ENCODE results near the gene MRPL19. TPM values are rescaled to one million over a fixed set of nuclear protein-coding genes. Genes with fewer than 3 reads are reported as not detected.
A peak's percentile ranks its signal among the peaks of the same experiment; 100 is the strongest.
"Not testable (repeated sequence)": the region's sequence is repeated elsewhere in the genome, so short reads cannot be mapped to it uniquely, and the experiment has no call there.

The MRPL19 gene
- total RNA-seq, 1 donor from 2014 or later: 39.8 TPM

DNA sequence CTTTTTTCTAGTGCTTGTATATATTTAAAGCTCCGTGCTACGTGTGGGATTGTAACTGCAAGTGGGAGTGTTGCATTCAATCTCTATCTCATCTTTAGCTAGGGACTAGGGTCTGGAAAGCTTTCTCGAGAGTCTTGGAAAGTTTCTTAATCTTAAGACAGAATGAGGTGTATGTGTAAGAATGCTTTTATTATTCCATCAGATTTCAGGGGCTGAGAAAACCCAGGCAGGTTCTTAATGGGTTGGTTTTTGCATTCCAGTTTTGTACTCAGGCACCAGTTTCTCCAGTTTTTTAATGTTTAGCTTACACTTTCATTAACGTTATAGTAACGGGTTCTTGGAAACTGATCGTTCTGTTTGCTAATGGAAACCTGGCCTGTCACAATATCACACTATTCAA, 20.3 kb downstream of the MRPL19 start:
- Histone ChIP-seq H3K9me3 (no peaks in the 10 kb centered on the region), H3K27ac (no peak overlapping the region), H3K27me3 (ENCODE audit: low read depth) (no peaks in the 10 kb centered on the region), H3K4me1 (no peaks in the 10 kb centered on the region), H3K4me3 (no peak overlapping the region), H3K36me3 (peaks cover 50% of the 10 kb centered on the region)
- DNase-seq (no peak), ATAC-seq (peak in 1 of 2 donors; percentile 39)
- TF ChIP-seq CTCF (IDR thresholded peaks at IDR 0.05): no peak
- intact Hi-C loops (cut with DNase I): no loop called here

DNA sequence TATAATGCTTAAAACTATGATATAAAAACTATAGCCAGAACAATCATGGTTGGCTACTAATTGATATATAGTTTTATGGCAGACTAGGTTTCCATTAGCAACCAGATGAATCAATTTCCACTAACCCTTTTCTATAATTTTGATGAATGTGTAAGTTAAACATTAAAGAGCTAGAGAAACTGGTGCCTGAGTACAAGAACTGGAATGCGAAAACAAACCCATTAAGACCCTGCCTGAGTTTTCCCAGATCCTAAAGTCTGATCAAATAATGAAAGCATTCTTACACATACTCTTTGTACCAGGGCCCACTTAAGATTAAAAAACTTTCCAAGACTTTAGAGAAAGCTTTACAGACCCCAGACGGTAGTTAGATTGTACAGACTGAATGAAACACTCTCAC, 21.3 kb downstream of the MRPL19 start:
- peak in 1 of 2 donors; percentile 54 for ATAC-seq
- Histone ChIP-seq H3K4me3 (no peak overlapping the region), H3K27me3 (ENCODE audit: low read depth) (no peaks in the 10 kb centered on the region), H3K4me1 (no peaks in the 10 kb centered on the region), H3K9me3 (no peaks in the 10 kb centered on the region), H3K27ac (no peak overlapping the region), H3K36me3 (peaks cover 45% of the 10 kb centered on the region)
- TF ChIP-seq CTCF (IDR thresholded peaks at IDR 0.05): no peak
- DNase-seq: no peak
- intact Hi-C loops (cut with DNase I): no loop called here

- ATAC-seq; DNase-seq; H3K4me3 ChIP-seq; H3K9me3 ChIP-seq; H3K27ac ChIP-seq; intact Hi-C loops (cut with DNase I); H3K4me1 ChIP-seq; H3K27me3 ChIP-seq (ENCODE audit: low read depth): not testable (repeated sequence)
- peaks cover 18% of the 10 kb centered on the region for H3K36me3 ChIP-seq
Observed at GRCh38 chr2:75675423-75675822, 28.8 kb downstream of the MRPL19 start.

GRCh38 chr2:75675908-75676307, 29.3 kb downstream of the MRPL19 start:
- no peak for DNase-seq
- H3K27me3 ChIP-seq (ENCODE audit: low read depth): no peaks in the 10 kb centered on the region
- no peaks in the 10 kb centered on the region for H3K4me1 ChIP-seq
- intact Hi-C loops (cut with DNase I): no loop called here
- no peaks in the 10 kb centered on the region for H3K9me3 ChIP-seq
- peaks cover 17% of the 10 kb centered on the region for H3K36me3 ChIP-seq
- no peak overlapping the region for H3K27ac ChIP-seq
- no peak for TF ChIP-seq CTCF (IDR thresholded peaks at IDR 0.05)
- no peak for ATAC-seq
- H3K4me3 ChIP-seq: no peak overlapping the region

GRCh38 chr2:75676464-75676863, 29.9 kb downstream of the MRPL19 start:
- ATAC-seq (no peak), DNase-seq (no peak)
- H3K4me3 ChIP-seq: no peak overlapping the region
- no peaks in the 10 kb centered on the region for H3K4me1 ChIP-seq
- peaks cover 12% of the 10 kb centered on the region for H3K36me3 ChIP-seq
- TF ChIP-seq CTCF (IDR thresholded peaks at IDR 0.05): no peak
- no peaks in the 10 kb centered on the region for H3K27me3 ChIP-seq (ENCODE audit: low read depth)
- intact Hi-C loops (cut with DNase I): no loop called here
- H3K9me3 ChIP-seq: no peaks in the 10 kb centered on the region
- no peak overlapping the region for H3K27ac ChIP-seq

GRCh38 chr2:75679556-75679955, 33.0 kb downstream of the MRPL19 start:
- no peak overlapping the region for H3K4me3 ChIP-seq

More at GRCh38 chr2:75679556-75679955, 33.0 kb downstream of the MRPL19 start:
- intact Hi-C loops (cut with DNase I): no loop called here
- no peak for DNase-seq
- Histone ChIP-seq H3K27ac (no peak overlapping the region), H3K9me3 (no peaks in the 10 kb centered on the region), H3K4me1 (no peaks in the 10 kb centered on the region), H3K27me3 (ENCODE audit: low read depth) (no peaks in the 10 kb centered on the region), H3K36me3 (peaks cover 21% of the 10 kb centered on the region)
- no peak for ATAC-seq
- TF ChIP-seq CTCF (IDR thresholded peaks at IDR 0.05): no peak

Data from lower lobe of right lung (tissue), 2 donors.